ENCODE data around the gene TCP11L2.
"Not testable (repeated sequence)": the region's sequence is repeated elsewhere in the genome, so short reads cannot be mapped to it uniquely, and the experiment has no call there.

Gene TCP11L2

GRCh38 chr12:106380954-106381353, 78.4 kb downstream of the TCP11L2 start:
- no peak overlapping the region for H2AFZ ChIP-seq
- H3K79me2 ChIP-seq: no peaks in the 10 kb centered on the region
- H3K4me3 ChIP-seq (ENCODE audit: low read depth, low read length): no peak overlapping the region
- no peak overlapping the region for H3K9ac ChIP-seq
- H3K9me3 ChIP-seq (ENCODE audit: control insufficient read depth, low read length): no peaks in the 10 kb centered on the region
- TF ChIP-seq CTCF (IDR thresholded peaks at IDR 0.05): no peak
- no peaks in the 10 kb centered on the region for H3K4me1 ChIP-seq
- H3K4me2 ChIP-seq (ENCODE audit: low read length): no peak overlapping the region
- no peak overlapping the region for H3K27ac ChIP-seq
- no peaks in the 10 kb centered on the region for H3K27me3 ChIP-seq (ENCODE audit: control insufficient read depth, insufficient read depth, low read length)
- no peaks in the 10 kb centered on the region for H3K36me3 ChIP-seq (ENCODE audit: control insufficient read depth, insufficient read depth, low read length)

- H3K4me1 ChIP-seq; H3K9me3 ChIP-seq (ENCODE audit: control insufficient read depth, low read length); H3K4me2 ChIP-seq (ENCODE audit: low read length); H3K27ac ChIP-seq; H3K4me3 ChIP-seq (ENCODE audit: low read depth, low read length); H3K36me3 ChIP-seq (ENCODE audit: control insufficient read depth, insufficient read depth, low read length); H3K27me3 ChIP-seq (ENCODE audit: control insufficient read depth, insufficient read depth, low read length); H3K9ac ChIP-seq; H3K79me2 ChIP-seq; H2AFZ ChIP-seq: not testable (repeated sequence)
These were observed 79.3 kb downstream of the TCP11L2 start for GRCh38 chr12:106381866-106382265.

DNA sequence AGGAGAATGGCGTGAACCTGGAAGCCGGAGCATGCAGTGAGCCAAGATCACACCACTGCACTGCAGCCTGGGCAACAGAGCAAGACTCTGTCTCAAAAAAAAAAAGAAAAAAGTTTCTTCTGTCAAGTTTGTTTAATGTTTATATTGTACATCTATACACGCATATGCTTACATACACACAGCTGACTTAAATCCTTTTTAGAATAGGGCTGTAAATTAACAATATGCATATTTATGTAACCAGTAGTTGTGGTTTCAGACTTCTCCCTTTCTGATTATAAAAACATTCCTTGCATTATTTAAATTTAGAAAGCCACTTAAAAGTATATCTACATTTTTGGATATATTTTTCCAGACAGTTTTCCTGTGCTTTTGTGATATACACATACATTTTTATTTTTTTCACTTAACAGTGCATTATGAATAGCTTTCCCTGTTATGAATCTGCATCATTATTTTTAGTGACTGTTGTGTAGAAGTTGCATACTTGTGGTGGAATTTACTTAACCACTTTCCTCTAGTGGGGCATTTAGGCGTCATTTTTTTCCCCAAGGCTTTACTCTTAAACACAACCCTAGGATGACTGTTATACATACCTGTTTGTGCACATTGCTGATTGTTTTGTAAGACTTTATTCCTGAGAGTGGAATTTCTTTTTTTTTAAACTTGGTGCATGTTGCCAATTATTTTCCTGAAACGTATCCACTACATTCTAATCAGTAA, 84.4 kb downstream of the TCP11L2 start:
- H3K4me3 ChIP-seq (ENCODE audit: low read depth, low read length): no peak overlapping the region
- no peak overlapping the region for H3K4me2 ChIP-seq (ENCODE audit: low read length)
- no peaks in the 10 kb centered on the region for H3K4me1 ChIP-seq
- TF ChIP-seq CTCF (IDR thresholded peaks at IDR 0.05): no peak
- H2AFZ ChIP-seq: no peak overlapping the region
- no peak overlapping the region for H3K9ac ChIP-seq
- no peak overlapping the region for H3K27ac ChIP-seq
- no peaks in the 10 kb centered on the region for H3K36me3 ChIP-seq (ENCODE audit: control insufficient read depth, insufficient read depth, low read length)
- H3K27me3 ChIP-seq (ENCODE audit: control insufficient read depth, insufficient read depth, low read length): no peaks in the 10 kb centered on the region
- H3K9me3 ChIP-seq (ENCODE audit: control insufficient read depth, low read length): no peaks in the 10 kb centered on the region
- no peaks in the 10 kb centered on the region for H3K79me2 ChIP-seq

- no peak for TF ChIP-seq CTCF (IDR thresholded peaks at IDR 0.05)
- Histone ChIP-seq H3K27ac (no peak overlapping the region), H2AFZ (no peak overlapping the region), H3K79me2 (no peaks in the 10 kb centered on the region), H3K4me2 (ENCODE audit: low read length) (no peak overlapping the region), H3K36me3 (ENCODE audit: control insufficient read depth, insufficient read depth, low read length) (no peaks in the 10 kb centered on the region), H3K9ac (no peak overlapping the region), H3K4me1 (no peaks in the 10 kb centered on the region), H3K27me3 (ENCODE audit: control insufficient read depth, insufficient read depth, low read length) (no peaks in the 10 kb centered on the region), H3K4me3 (ENCODE audit: low read depth, low read length) (no peak overlapping the region), H3K9me3 (ENCODE audit: control insufficient read depth, low read length) (no peaks in the 10 kb centered on the region)
These were observed 85.4 kb downstream of the TCP11L2 start for GRCh38 chr12:106387848-106388377.

- Histone ChIP-seq H2AFZ (no peak overlapping the region), H3K4me3 (ENCODE audit: low read depth, low read length) (no peak overlapping the region), H3K4me2 (ENCODE audit: low read length) (no peak overlapping the region), H3K4me1 (no peaks in the 10 kb centered on the region), H3K27me3 (ENCODE audit: control insufficient read depth, insufficient read depth, low read length) (no peaks in the 10 kb centered on the region), H3K79me2 (no peaks in the 10 kb centered on the region), H3K9me3 (ENCODE audit: control insufficient read depth, low read length) (no peaks in the 10 kb centered on the region), H3K27ac (no peak overlapping the region), H3K9ac (no peak overlapping the region), H3K36me3 (ENCODE audit: control insufficient read depth, insufficient read depth, low read length) (no peaks in the 10 kb centered on the region)
- no peak for TF ChIP-seq CTCF (IDR thresholded peaks at IDR 0.05)
These were observed 86.6 kb downstream of the TCP11L2 start for GRCh38 chr12:106389151-106389550.

Measured in parathyroid adenoma (tissue), 2 donors.